ENCODE data around the gene KRTAP19-8.

DNA sequence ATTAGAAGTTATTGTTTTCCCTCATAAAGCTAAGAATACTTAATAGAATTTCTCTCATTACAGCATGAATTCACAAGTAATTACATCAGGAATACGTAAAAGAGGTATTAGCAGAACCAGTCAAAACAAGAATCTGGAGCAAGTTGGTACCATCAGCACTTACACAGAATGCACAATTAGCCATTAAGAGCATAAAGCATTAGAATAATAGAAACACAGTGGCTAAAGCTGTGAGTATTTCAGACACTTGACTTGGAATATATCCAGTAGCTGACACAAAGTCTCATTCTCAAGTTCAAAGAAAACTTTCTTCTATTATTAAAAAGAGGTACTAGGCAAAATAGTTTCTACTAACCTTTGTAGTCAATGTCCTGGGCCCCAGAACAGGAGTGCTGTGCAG, 49.6 kb downstream of the KRTAP19-8 start:
- TF ChIP-seq CTCF (IDR thresholded peaks at IDR 0.05 in 4 of 5, conservative IDR thresholded peaks at IDR 0.05 in 1 of 5): no peak
- TF ChIP-seq POLR2A (IDR thresholded peaks at IDR 0.05): no peak
